GM10266 (cell line): Measurements from ENCODE around the gene UFSP1.

Experiments used
- DNase-seq: peaks from one replicate; pipeline ENCODE4 v3.0.0; 2012; ENCODE audit errors: extremely low spot score
- CTCF ChIP-seq: IDR thresholded peaks from 2 replicates; pipeline ENCODE4 v1.5.1; 2012; ENCODE audit warnings: mild to moderate bottlenecking, low read depth; ENCODE audit not compliant: control insufficient read depth, insufficient read depth; ENCODE audit errors: missing control alignments

UFSP1 gene

GRCh38 chr7:100882201-100882600 lies 7.3 kb downstream of the UFSP1 start:
- no peak for DNase-seq
- no peak for TF ChIP-seq CTCF

DNA sequence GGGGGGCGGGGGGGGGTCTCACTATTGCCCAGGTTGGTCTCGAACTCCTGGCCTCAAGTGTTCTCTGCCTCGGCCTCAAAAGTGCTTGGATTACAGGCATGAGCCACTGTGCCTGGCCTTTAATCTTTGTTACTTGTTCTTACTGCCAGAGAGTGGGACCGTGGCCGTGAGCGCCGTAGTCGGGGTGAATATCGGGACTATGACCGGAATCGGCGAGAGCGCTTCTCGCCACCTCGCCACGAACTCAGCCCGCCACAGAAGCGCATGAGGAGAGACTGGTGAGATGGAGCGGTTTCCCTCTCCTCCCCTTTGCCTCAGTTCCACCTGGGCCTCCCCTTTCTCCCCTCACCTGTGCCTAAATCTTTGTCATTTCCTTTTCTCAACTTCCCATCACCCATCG lies 8.4 kb downstream of the UFSP1 start:
- no peak for TF ChIP-seq CTCF
- DNase-seq = no peak

- no peak for DNase-seq
- TF ChIP-seq CTCF = no peak
These were observed 8.9 kb downstream of the UFSP1 start for GRCh38 chr7:100880645-100881044.

DNA sequence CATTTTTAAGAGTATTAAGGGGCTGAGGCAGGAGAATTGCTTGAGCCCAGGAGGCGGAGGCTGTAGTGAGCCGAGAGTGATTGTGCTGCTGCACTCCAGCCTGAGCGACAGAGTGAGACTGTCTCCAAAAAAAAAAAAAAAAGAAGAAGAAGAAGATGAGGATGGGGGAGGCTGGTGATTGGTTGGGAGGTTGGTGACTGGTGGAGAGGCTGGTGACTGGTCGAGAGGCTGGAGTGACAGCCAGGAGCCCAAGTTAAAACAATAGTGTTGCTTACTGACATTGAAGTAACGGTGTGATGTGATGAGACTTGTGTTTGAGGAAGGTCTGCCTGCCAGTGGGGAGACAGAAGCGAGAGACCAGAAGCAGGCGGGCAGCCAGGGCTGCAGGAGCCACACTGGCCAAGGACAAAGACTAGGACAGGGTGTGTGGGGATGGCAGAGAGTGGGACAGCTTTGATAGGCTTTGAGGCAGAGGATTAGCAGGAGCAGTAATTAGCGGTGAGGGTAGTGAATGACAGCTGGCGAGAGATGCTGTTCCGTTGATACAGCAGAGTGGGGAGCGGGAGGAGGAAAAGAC lies 9.7 kb downstream of the UFSP1 start:
- no peak for DNase-seq
- TF ChIP-seq CTCF = no peak

DNA sequence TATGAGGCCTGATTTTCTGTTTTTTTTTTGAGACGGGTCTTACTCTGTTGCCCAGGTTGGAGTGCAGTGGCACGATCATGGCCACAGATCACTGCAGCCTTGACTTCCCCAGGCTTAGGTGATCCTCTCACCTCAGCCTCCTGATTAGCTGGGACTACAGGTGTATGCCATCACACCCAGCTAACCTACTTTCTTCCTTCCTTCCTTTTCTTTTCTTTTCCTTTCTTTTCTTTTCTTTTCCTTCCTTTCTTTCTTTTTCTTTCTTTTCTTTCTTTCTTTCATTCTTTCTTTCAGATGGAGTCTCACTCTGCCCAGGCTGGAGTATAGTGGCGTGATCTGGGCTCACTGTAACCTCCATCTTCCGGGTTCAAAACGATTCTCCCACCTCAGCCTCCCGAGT lies 10.8 kb downstream of the UFSP1 start:
- DNase-seq = no peak
- TF ChIP-seq CTCF = no peak

DNA sequence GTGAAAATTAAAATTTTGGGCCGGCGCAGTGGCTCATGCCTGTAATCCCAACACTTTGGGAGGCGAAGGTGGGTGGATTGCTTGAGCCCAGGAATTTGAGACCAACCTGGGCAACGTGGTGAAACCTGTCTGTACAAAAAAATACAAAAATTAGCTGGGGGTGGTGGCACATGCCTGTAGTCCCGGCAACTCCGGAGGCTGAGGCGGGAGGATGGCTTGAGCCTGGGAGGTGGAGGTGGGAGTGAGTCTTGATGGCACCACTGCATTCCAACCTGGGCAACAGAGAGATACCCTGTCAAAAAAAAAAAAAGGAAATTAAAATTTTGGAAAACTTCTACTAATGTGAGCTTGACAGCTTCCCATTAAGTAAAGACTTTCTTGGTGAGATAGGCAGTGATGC lies 11.5 kb downstream of the UFSP1 start:
- no peak for TF ChIP-seq CTCF
- no peak for DNase-seq

- no peak for TF ChIP-seq CTCF
- DNase-seq = no peak
These were observed 14.2 kb downstream of the UFSP1 start for GRCh38 chr7:100875356-100875751.
